Endothelial cell (in vitro differentiated cells): ENCODE results near the gene SLC25A28. TPM values are rescaled to one million over a fixed set of nuclear protein-coding genes. Genes with fewer than 3 reads are reported as not detected.
A peak's percentile ranks its signal among the peaks of the same experiment; 100 is the strongest.

Experiments used
- DNase-seq: peaks from one replicate; pipeline ENCODE4 v3.0.0; 2021; ENCODE audit warnings: low spot score
- H3K27ac Mint-ChIP-seq: one replicate; pipeline ENCODE4 v1.8.0; 2021; ENCODE audit warnings: mixed read lengths, inconsistent platforms; ENCODE audit not compliant: unreplicated experiment
- H3K27me3 Mint-ChIP-seq: one replicate; pipeline ENCODE4 v1.8.0; 2021; ENCODE audit warnings: mild to moderate bottlenecking, moderate library complexity, mixed read lengths, inconsistent platforms; ENCODE audit not compliant: unreplicated experiment
- H3K36me3 Mint-ChIP-seq: one replicate; pipeline ENCODE4 v1.8.0; 2021; ENCODE audit warnings: mild to moderate bottlenecking, low read depth, mixed read lengths, inconsistent platforms; ENCODE audit not compliant: unreplicated experiment
- H3K4me1 Mint-ChIP-seq: one replicate; pipeline ENCODE4 v1.8.0; 2021; ENCODE audit warnings: mild to moderate bottlenecking, mixed read lengths, inconsistent platforms; ENCODE audit not compliant: unreplicated experiment
- H3K4me3 Mint-ChIP-seq: one replicate; pipeline ENCODE4 v1.8.0; 2021; ENCODE audit warnings: mild to moderate bottlenecking, mixed read lengths, inconsistent platforms; ENCODE audit not compliant: unreplicated experiment
- H3K9me3 Mint-ChIP-seq: one replicate; pipeline ENCODE4 v1.8.0; 2021; ENCODE audit warnings: mixed read lengths, inconsistent platforms; ENCODE audit not compliant: unreplicated experiment
- total RNA-seq: library from RNA; stranded (reverse); fragmentation: NEBNext Ultra II Directional; extraction: Animal tissue kit (Norgen Biotek cat#: 25700); gene quantifications from one replicate; pipeline ENCODE4 v1.2.1, GENCODE V29; 2021; ENCODE audit not compliant: unreplicated experiment
- TF ChIP-seq, protein P1 (sequence below): fragments of 200-600 bp; sonication (generic); IDR thresholded peaks from one replicate; pipeline ENCODE4 v1.5.0; 2021; ENCODE audit warnings: antibody characterized with exemption; ENCODE audit not compliant: unreplicated experiment

SLC25A28 gene
- total RNA-seq, 1 donor from 2014 or later, result 34.5 TPM

DNA sequence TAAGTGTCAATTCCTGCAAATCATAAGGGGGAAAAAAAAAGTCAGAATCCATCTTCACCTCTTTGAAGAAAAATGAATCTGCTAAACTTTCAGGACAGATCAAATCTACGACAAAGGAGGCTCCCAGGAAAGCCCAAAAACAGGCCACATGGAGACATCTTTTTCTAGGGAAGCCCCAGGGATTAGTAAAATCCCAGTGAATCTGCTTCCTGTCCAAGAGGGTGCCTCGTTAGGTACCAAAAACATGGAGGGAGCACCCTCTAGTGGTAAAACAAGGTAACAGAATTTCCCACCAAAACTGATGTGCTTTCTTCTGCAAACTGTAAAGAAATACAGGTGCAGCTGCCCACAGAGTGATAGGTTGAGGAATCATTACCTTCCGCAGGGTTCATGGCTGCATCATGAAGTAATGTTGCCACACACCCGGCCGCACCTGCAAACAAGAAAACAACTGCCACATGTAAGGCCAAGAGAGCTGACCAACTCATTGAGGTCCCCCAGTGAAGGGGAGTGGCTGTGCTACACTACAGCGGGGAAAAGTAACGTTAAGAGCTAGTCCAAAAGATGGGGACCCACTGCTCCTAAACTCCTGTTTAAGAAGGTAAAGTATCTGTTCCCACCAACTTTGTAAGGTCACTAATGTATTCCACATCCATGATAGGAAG, 7.9 kb downstream of the SLC25A28 start:
- H3K9me3 Mint-ChIP-seq, result no peaks in the 10 kb centered on the region
- no peaks in the 10 kb centered on the region for H3K4me1 Mint-ChIP-seq
- H3K27ac Mint-ChIP-seq, result no peak overlapping the region
- TF ChIP-seq, protein P1, sequence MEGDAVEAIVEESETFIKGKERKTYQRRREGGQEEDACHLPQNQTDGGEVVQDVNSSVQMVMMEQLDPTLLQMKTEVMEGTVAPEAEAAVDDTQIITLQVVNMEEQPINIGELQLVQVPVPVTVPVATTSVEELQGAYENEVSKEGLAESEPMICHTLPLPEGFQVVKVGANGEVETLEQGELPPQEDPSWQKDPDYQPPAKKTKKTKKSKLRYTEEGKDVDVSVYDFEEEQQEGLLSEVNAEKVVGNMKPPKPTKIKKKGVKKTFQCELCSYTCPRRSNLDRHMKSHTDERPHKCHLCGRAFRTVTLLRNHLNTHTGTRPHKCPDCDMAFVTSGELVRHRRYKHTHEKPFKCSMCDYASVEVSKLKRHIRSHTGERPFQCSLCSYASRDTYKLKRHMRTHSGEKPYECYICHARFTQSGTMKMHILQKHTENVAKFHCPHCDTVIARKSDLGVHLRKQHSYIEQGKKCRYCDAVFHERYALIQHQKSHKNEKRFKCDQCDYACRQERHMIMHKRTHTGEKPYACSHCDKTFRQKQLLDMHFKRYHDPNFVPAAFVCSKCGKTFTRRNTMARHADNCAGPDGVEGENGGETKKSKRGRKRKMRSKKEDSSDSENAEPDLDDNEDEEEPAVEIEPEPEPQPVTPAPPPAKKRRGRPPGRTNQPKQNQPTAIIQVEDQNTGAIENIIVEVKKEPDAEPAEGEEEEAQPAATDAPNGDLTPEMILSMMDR, result peak; percentile 83
- no peaks in the 10 kb centered on the region for H3K27me3 Mint-ChIP-seq
- DNase-seq, result peak; percentile 60
- H3K36me3 Mint-ChIP-seq, result peaks cover 16% of the 10 kb centered on the region
- no peak overlapping the region for H3K4me3 Mint-ChIP-seq

- Mint-ChIP-seq H3K27me3 (no peaks in the 10 kb centered on the region), H3K4me1 (no peaks in the 10 kb centered on the region), H3K9me3 (no peaks in the 10 kb centered on the region), H3K36me3 (peaks cover 16% of the 10 kb centered on the region), H3K27ac (no peak overlapping the region), H3K4me3 (no peak overlapping the region)
- TF ChIP-seq, protein P1, result no peak
- no peak for DNase-seq
These were observed 8.9 kb downstream of the SLC25A28 start for GRCh38 chr10:99611326-99611725.

- H3K27ac Mint-ChIP-seq, result no peak overlapping the region
These were observed 10.0 kb downstream of the SLC25A28 start for GRCh38 chr10:99610221-99610620.

GRCh38 chr10:99609186-99609585, 11.1 kb downstream of the SLC25A28 start:
- no peaks in the 10 kb centered on the region for H3K4me1 Mint-ChIP-seq
- no peaks in the 10 kb centered on the region for H3K9me3 Mint-ChIP-seq
- H3K27ac Mint-ChIP-seq, result no peak overlapping the region
- H3K27me3 Mint-ChIP-seq, result no peaks in the 10 kb centered on the region
- no peak for DNase-seq
- H3K4me3 Mint-ChIP-seq, result no peak overlapping the region
- peaks cover 16% of the 10 kb centered on the region for H3K36me3 Mint-ChIP-seq
- TF ChIP-seq, protein P1, result no peak

More at GRCh38 chr10:99610221-99610620, 10.0 kb downstream of the SLC25A28 start:
- Mint-ChIP-seq H3K9me3 (no peaks in the 10 kb centered on the region), H3K4me1 (no peaks in the 10 kb centered on the region), H3K36me3 (peaks cover 16% of the 10 kb centered on the region), H3K4me3 (no peak overlapping the region), H3K27me3 (no peaks in the 10 kb centered on the region)
- DNase-seq, result no peak
- TF ChIP-seq, protein P1, result no peak

GRCh38 chr10:99605351-99605750, 14.9 kb downstream of the SLC25A28 start:
- Mint-ChIP-seq H3K4me1 (no peaks in the 10 kb centered on the region), H3K27ac (no peak overlapping the region), H3K4me3 (no peak overlapping the region), H3K27me3 (no peaks in the 10 kb centered on the region), H3K9me3 (no peaks in the 10 kb centered on the region), H3K36me3 (peaks cover 8% of the 10 kb centered on the region)
- no peak for DNase-seq
- TF ChIP-seq, protein P1, result no peak
